ENCODE results near the gene ZSCAN30. TPM values are rescaled to one million over a fixed set of nuclear protein-coding genes. Genes with fewer than 3 reads are reported as not detected.

ZSCAN30 gene
- total RNA-seq, 4 donors from 2014 or later: 33.7 to 49.6 (median 41.8) TPM

DNA sequence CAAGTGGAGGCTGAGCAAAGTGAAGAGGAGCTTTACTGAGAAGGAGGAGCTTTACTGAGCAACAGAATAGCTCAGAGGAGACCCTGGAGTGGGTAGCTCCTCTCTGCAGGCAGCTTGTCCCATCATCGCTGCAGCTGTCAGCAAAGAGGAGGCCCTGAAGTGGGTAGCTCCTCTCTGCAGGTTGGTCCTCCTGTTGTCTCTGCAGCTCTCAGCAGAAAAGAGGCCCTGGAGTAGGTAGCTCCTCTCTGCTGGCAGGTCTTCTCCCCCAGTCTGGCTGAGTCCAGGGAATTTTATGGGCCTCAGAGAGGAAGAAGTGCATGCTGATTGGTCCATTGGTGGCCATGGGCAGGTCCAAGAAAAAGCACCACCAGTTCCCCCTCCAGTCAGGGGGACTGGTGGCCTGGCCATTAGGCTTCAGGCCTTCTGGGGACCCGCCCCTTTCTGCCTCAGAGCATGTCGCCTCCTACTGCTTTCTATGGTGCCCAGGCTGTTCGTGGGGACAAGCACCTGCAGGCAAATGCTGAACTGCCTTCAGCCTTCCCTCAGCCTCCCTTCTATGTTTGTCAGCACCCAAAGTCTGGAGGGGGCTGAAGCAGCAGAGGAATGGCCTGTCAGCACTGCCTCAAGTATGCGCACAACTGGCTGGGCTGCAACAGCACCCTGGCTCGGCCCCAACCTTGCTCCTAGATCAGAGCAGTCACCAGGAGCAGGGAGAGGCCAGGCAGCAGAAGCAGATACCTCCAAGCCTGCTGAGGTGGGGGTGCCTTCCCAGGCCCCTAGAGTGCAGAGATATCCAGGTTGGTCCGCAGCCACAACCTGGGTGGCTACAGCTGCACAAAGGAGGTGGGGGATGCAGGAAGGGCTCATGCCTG, 5.9 kb downstream of the ZSCAN30 start:
- 97 to 98% methylated on average over 4 to 6 of the region's 7 CpGs for WGBS, 2 donors
- DNase-seq: no peak
- no peaks in the 10 kb centered on the region for H3K27me3 ChIP-seq
- H3K4me3 ChIP-seq (replicated peaks in 1 of 3): no peak overlapping the region
- TF ChIP-seq POLR2A (IDR thresholded peaks at IDR 0.05) (no peak), CTCF (IDR thresholded peaks at IDR 0.05) (no peak)
- H3K9me3 ChIP-seq: no peaks in the 10 kb centered on the region
- H3K36me3 ChIP-seq: no peaks in the 10 kb centered on the region
- intact Hi-C loops (cut with DNase I): no loop called here
- H3K4me1 ChIP-seq: peaks cover 0 to 6% of the 10 kb centered on the region in 2 donors
- no peak overlapping the region for H3K27ac ChIP-seq

DNA sequence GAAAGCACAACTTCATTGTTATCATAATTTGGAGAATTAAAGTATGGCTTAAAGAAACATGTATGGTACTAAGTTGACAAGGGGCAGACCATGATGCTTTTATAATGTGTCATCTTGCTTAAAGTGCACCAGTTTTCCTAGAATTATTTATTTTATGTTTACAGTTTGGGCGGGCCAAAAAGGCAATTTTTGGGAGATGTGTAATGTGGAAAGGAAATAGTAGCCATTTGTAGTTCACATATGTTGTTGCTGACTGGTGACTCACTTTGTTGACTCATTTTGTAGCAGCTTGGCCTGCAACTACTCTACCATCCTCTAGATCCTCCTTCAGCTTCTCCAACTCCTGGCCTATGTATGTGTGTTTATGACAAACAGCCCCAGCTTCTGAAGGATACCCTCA, 7.7 kb downstream of the ZSCAN30 start:
- WGBS, 2 donors: 93 to 94% methylated on average over 1 of the region's 1 CpG
- H3K9me3 ChIP-seq: no peaks in the 10 kb centered on the region
- intact Hi-C loops (cut with DNase I): no loop called here

DNA sequence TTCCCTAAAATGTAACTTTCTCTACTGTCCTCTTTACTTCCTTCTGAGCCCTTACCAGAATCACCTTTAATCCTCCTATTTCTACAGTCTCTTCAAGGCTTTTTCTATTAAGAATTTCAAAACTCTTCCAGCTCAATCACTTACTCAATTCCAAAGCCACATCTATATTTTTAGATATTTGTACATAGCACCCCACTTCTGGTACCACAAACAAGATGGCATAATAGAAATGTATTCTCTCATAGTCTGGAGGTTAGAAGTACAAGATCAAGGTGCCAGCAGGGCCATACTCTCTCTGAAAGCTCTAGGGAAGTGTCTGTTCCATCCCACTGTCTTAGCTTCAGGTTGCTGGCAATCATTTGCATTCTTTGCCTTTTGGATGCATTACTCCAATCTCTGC, 11.1 kb downstream of the ZSCAN30 start:
- no peaks in the 10 kb centered on the region for H3K27me3 ChIP-seq
- H3K9me3 ChIP-seq: no peaks in the 10 kb centered on the region
- H3K4me1 ChIP-seq: no peaks in the 10 kb centered on the region
- no peak overlapping the region for H3K27ac ChIP-seq
- H3K4me3 ChIP-seq (replicated peaks in 1 of 3): no peak overlapping the region
- H3K36me3 ChIP-seq: no peaks in the 10 kb centered on the region
- no peak for DNase-seq
- TF ChIP-seq CTCF (IDR thresholded peaks at IDR 0.05) (no peak), POLR2A (IDR thresholded peaks at IDR 0.05) (no peak)
- intact Hi-C loops (cut with DNase I): no loop called here

More for the DNA sequence above, 7.7 kb downstream of the ZSCAN30 start:
- Histone ChIP-seq H3K27me3 (no peaks in the 10 kb centered on the region), H3K4me3 (replicated peaks in 1 of 3) (no peak overlapping the region), H3K27ac (no peak overlapping the region), H3K4me1 (no peaks in the 10 kb centered on the region), H3K36me3 (no peaks in the 10 kb centered on the region)
- TF ChIP-seq POLR2A (IDR thresholded peaks at IDR 0.05): no peak
- TF ChIP-seq CTCF (IDR thresholded peaks at IDR 0.05): no peak
- no peak for DNase-seq

- Histone ChIP-seq H3K27me3 (no peaks in the 10 kb centered on the region), H3K36me3 (no peaks in the 10 kb centered on the region), H3K9me3 (no peaks in the 10 kb centered on the region), H3K4me3 (replicated peaks in 1 of 3) (no peak overlapping the region), H3K4me1 (no peaks in the 10 kb centered on the region), H3K27ac (no peak overlapping the region)
- 71 to 83% methylated on average over 1 of the region's 1 CpG for WGBS, 2 donors
- TF ChIP-seq POLR2A (IDR thresholded peaks at IDR 0.05): no peak
- no peak for TF ChIP-seq CTCF (IDR thresholded peaks at IDR 0.05)
- intact Hi-C loops (cut with DNase I): no loop called here
- DNase-seq: no peak
Observed at GRCh38 chr18:35278085-35278484, 11.9 kb downstream of the ZSCAN30 start.

- no peaks in the 10 kb centered on the region for H3K9me3 ChIP-seq
- no peak overlapping the region for H3K4me3 ChIP-seq (replicated peaks in 1 of 3)
- intact Hi-C loops (cut with DNase I): no loop called here
- TF ChIP-seq CTCF (IDR thresholded peaks at IDR 0.05) (no peak), POLR2A (IDR thresholded peaks at IDR 0.05) (no peak)
- H3K36me3 ChIP-seq: no peaks in the 10 kb centered on the region
- H3K4me1 ChIP-seq: no peaks in the 10 kb centered on the region
- H3K27me3 ChIP-seq: no peaks in the 10 kb centered on the region
- H3K27ac ChIP-seq: no peak overlapping the region
- DNase-seq: no peak
Observed at GRCh38 chr18:35277633-35278032, 12.4 kb downstream of the ZSCAN30 start.

All from thyroid gland (tissue), 4 donors.